Measurements from ENCODE around the gene LRRC70.
"Not testable (repeated sequence)": the region's sequence is repeated elsewhere in the genome, so short reads cannot be mapped to it uniquely, and the experiment has no call there.

Gene LRRC70, protein sequence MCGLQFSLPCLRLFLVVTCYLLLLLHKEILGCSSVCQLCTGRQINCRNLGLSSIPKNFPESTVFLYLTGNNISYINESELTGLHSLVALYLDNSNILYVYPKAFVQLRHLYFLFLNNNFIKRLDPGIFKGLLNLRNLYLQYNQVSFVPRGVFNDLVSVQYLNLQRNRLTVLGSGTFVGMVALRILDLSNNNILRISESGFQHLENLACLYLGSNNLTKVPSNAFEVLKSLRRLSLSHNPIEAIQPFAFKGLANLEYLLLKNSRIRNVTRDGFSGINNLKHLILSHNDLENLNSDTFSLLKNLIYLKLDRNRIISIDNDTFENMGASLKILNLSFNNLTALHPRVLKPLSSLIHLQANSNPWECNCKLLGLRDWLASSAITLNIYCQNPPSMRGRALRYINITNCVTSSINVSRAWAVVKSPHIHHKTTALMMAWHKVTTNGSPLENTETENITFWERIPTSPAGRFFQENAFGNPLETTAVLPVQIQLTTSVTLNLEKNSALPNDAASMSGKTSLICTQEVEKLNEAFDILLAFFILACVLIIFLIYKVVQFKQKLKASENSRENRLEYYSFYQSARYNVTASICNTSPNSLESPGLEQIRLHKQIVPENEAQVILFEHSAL

DNA sequence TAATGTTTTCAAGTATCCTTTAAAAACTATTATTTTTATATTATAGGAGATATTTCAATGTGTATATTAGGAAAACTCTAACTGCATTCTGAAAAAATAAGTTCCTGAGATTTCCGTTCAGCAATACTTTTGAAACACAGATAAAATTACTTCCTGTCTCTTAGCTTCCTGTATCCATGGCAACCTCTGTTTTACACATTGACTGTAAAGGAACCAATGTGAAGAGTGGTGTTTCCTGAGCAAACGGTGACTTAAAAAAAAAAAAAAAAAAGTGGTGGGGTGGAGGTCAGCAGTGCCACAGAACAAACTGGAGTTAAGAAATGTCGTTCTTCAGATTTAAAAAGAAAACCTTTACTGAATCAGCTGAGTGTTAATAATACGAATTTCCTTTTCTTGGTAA is at the start of gene LRRC70:
Gene LRRC70, plus strand, starts transcription at position 280 of the 400 bp plus-strand sequence. CDS start 620 bp downstream, outside the sequence.
- DNase-seq (ENCODE audit: low read depth), result peak; percentile 69

DNA sequence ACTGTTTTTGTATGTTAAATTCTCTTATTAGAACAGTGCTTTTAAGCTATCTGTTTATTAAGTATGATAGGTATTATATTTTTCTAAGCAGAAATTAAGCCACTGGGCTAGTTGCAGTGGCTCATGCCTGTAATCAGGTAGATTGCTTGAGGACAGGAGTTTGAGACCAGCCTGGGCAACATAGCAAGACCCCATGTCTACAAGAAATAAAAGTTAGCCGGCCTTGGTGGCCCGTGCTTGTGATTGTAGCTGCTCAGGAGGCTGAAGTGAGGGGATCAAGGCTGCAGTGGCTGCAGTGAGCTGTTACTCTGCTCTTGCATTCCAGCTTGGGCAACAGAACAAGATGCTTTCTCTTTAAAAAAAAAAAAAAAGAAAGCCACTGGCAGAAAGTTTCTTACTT is 45.0 kb upstream of the LRRC70 start:
- DNase-seq (ENCODE audit: low read depth), result no peak

DNA sequence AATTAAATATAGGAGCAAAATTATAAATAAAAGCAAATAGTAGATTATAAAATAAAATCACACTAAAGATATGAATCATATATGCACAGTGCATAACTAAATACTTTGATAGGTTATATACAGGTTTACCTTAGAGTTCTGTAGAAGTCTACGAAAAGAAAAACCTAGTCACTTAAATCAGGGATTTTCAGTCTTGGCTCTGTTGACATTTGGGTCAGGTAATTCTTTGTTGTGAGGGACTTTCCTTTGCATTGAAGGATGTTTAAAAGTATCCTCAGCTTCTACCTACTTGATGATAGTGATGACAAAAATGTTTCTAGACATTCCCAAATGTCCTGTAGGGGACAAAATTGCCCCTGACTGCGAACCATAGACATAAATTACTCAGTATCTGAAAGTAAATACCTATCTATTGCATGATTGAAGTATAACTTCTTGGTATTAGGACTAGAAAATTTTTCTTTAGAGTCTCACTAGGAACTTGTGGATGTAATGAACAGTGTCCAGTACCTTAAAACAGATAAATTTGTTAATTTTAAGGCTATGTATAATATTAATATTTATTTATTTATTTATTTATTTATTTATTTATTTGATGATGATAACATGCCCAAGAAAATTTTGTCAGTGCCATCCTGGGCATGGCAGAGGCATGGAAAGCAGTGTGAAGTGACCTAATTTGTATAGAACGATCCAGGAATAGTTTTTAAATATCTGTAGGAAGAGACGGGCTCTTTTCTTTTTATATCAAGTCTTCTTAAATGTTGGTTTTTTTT is 44.0 kb upstream of the LRRC70 start:
- DNase-seq (ENCODE audit: low read depth), result no peak

DNA sequence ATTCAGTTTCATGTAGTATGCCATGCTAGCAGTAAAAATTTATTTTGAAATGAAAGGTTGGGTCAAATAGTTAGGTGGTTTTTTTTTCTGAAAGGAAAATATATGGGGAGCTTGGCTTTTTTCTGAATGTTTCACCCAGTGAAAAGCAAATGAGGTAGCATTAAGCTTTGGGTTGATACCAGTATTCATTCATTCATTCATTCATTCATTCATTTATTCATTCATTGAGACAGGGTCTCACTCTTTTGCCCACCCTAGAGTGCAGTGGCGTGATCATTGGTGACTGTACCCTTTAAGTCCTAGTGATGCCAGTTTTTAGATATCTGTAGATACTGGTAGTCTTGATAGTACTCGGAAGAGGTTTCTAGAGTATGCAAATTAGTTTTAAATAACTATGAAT is 42.4 kb upstream of the LRRC70 start:
- DNase-seq (ENCODE audit: low read depth), result no peak

DNA sequence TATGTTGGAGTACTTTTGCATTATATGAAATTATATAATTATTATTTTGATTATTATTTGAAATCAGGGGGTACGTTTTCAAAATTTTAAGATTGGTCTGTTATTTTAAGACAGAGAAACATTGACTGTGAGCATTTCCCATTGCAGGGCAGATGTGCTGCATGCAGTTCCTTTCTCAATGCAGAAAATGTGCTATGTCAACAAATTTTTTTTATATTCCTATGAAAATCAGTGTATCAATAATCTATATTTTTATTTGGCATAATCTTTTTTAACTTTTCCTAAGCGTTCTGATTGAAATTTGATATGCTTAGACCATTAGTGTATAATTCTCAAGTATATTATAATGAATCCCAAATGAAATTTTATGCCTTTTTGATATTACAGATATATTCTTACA is 41.8 kb upstream of the LRRC70 start:
- no peak for DNase-seq (ENCODE audit: low read depth)

DNA sequence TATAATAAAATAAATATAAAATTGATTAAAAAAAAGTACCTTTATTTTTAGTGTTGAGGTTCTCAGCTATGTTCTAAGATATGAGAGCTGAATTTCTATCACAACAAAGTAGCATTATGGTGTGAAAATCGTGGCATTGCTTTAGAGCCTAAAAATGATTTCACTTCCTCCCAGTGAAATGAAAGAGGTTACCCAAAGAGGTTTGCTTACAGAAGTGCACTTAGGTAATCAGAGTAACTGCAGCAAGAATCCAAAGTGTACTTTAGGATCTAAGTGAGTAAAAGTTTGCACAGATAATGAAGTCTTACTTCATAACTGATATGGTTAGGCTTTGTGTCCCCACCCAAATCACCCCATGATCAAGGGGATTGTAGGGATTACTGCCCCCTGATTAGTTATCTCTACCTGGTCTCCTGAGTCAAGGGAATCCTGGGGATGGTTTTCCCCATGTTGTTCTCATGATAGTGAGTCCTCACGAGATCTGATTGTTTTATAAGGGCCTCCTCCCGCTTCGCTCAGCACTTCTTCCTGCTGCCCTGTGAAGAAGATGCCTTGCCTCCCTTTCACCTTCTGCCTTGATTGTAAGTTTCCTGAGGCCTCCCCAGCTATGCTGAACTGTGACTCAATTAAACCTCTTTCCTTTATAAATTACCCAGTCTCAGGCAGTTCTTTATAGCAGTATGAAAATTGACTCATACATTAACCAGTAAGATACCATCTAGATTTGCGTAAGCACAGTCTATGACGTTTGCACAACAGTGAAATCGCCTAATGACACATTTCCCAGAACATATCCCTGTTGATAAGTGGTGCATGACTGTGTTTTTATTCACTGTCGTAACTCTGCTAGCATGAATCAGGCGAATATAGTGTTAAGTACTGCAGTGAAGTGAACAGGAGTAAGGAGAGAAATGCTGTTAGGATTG is 40.3 kb upstream of the LRRC70 start:
- DNase-seq (ENCODE audit: low read depth), result peak; percentile 91

DNA sequence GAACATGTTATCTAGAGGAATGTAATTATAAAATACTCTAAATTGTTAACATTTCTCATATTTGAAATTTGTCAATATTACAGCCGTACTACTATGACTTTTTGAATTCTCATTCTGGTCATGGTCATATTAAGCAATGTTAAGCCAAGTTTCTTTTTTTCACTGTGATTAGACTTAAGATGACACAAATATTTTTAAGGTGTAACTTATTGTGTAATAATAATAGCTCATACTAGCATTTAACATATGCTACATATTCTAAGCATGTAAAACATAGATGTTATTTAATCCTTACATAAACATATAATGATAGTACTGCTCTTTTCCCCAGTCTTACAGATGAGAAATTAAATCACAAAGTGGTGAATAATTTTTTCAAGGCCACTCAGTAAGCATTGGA is 35.9 kb upstream of the LRRC70 start:
- no peak for DNase-seq (ENCODE audit: low read depth)

DNA sequence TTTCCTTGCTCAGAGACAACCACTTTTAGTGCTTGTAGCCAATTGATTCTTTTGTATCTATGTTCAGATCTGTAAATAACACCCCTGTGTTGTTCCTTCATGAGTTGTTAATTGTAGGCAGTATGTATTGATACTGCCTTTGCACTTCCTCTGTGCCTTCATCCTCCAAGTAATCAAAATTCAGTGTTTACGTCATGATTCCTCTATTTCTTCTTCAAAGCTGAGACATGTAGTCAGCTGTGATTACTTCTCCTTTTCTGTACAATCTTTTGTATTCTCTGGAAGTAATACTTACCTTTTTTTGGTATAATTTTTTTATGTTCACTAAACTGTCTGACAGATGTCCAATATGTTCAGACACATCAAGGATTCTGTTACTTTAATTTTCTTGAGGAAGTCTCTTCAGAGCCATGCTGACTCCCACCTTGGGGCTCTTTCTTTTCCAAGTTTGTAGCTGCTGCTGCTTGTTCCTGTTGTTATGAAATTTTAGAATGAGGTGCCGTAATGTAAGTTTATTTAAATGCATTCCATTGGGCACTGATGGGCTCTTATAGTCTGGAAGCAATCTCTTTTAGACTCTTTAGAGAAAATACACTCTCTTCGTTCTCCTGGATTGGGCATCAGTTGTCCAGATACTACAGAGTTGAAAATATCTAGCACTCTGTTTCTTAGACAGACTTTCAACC is 30.5 kb upstream of the LRRC70 start:
- no peak for DNase-seq (ENCODE audit: low read depth)

DNA sequence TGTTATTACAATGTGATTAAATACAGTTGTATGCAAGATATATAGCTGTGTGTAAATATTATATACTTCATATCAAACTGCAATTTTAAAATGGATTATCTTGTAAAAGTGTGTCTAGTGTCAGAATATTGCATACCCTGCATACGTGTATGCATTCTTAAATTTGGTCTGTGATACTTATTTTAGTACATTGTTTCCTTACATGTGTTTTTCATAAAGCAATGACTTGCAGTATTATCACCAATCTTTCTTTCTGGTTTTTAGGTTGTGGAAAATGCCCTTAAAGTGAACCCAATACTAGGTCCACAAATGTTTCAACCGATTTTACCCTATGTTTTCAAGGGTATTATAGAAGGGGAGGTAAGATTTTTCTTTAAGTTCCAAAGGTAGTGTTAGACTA is 28.5 kb upstream of the LRRC70 start:
- DNase-seq (ENCODE audit: low read depth), result no peak

DNA sequence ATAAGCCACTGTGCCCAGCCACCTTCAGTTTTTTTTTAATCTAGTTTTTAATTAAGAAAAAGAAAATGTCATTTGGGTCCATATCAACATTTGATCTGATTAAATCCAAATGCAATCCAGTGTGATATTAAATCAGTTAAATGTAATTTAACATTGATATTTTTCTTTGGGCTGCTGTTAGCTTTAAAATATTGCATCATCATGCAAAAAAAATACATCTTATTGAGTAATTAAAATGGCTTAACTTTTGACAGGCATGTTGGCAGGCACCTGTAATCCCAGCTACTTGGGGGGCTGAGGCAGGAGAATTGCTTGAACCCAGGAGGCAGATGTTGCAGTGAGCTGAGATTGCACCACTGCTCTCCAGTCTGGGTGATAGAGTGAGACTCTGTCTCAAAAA is 22.7 kb upstream of the LRRC70 start:
- no peak for DNase-seq (ENCODE audit: low read depth)

DNA sequence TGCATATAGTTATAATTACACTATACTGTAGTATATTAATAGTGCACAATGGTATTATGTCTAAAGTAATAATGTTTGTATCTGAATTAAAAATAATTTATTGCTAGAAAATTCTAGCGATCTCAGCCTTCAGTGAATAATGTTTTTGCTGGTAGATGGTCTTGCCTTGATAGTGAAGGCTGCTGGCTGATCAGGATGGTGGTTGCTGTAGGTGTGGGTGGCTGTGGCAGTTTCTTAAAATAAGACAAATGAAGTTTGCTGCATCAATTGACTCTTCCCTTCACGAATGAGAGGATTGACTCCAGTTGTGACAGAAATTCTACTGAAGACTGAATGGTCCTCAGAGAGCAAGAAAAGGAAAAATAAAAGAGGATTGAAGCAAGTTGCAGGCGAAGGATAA is 19.7 kb upstream of the LRRC70 start:
- DNase-seq (ENCODE audit: low read depth), result no peak

DNA sequence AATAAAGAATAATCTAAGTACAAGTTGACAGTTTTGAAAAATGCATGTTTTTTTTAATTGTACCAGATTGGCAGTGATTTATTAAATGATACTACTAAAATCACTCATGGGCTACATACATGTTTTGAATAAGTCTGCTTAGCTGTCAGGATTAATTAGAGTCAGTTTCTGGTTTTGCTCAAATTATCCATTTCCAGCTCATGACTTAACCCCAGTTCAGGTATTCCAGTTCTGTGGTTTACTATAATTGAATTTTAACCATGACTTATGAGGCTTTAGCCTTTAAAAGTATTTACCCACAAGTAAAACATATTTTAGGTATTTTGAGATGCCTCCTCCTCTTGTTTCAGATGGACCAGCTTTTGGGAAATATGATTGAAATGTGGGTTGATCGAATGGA is 17.8 kb upstream of the LRRC70 start:
- DNase-seq (ENCODE audit: low read depth), result no peak

DNA sequence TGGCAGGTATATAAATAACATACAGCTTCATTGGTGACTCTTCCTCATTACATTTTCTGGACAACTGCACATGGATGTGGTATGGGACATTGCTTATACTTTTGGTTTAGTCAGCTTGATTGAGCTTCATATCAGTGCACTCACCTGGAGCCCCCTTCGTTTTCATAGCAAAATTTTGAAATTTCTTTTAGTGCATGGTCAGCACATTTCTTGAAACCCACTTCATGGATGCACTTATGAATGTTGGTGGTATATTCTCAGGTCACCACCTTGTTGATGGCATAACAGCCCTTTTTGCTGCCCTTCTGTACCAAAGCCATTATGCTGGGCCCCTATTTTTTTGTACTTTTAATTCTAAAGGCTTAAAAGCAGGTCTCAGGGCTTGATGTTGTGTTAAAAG is 16.7 kb upstream of the LRRC70 start:
- no peak for DNase-seq (ENCODE audit: low read depth)

DNA sequence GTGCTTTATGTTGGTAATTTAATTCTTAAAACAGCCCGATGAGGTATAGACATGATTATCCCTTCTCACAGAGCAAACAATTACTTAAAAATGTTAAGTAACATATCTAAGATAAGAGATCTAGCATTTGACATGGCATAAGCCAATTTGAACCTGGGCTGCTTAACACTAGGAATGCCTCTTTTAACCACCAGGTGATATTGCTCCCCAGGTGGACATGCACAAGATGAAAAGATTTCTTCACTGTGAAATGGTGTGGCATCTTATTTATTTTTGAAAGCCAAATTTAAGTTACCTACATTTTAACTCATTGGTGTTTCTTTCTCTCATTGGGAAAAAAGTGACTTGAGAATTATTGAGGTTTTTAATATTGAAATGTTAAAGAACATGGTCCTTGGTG is 15.8 kb upstream of the LRRC70 start:
- no peak for DNase-seq (ENCODE audit: low read depth)

DNA sequence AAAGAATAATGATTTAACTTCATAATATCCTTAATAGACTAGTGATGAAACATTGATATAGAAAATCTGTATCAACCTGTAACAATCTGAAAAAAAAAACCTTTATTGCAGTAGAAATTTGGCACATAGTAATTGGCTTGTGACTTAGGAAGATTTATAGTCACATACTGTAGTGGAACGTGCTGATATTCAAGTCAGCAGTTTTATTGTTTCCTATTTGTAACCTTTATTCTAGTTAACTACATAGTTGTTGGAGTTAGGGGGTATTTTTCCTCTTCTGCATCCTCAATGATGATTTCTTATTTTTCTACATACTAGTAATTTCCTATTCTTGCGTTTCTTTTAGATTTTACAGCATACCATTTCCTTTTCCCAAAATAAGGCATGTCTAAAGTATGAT is 14.5 kb upstream of the LRRC70 start:
- DNase-seq (ENCODE audit: low read depth), result no peak

DNA sequence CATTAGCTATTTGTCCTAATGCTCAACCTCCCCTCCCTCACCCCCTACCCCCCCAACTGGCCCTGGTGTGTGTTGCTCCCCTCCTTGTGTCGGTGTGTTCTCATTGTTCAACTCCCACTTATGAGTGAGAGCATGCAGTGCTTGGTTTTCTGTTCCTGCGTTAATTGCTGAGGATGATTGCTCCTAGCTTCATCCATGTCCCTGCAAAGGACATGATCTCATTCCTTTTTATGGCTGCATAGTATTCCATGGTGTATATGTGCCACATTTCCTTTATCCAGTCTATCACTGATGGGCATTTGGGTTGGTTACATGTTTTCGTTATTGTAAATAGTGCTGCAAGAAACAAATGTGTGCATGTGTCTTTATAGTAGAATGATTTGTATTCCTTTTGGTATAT is 12.9 kb upstream of the LRRC70 start:
- DNase-seq (ENCODE audit: low read depth), result not testable (repeated sequence)

DNA sequence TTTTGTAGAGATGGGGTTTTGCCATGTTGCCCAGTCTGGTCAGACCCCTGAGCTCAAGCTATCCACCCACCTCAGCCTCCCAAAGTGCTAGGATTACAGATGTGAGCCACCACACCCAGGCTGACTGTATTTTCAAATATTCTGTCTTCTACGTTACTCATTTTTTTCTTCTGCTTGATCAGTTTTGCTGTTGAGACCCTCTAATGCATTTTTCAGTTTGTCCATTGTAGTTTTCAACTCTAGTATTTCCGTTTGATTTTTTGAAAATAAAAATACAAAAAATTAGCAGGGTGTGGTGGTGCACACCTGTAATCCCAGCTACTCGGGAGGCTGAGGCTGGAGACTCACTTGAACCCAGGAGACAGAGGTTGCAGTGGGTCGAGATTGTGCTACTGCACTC is 10.5 kb upstream of the LRRC70 start:
- DNase-seq (ENCODE audit: low read depth), result no peak

DNA sequence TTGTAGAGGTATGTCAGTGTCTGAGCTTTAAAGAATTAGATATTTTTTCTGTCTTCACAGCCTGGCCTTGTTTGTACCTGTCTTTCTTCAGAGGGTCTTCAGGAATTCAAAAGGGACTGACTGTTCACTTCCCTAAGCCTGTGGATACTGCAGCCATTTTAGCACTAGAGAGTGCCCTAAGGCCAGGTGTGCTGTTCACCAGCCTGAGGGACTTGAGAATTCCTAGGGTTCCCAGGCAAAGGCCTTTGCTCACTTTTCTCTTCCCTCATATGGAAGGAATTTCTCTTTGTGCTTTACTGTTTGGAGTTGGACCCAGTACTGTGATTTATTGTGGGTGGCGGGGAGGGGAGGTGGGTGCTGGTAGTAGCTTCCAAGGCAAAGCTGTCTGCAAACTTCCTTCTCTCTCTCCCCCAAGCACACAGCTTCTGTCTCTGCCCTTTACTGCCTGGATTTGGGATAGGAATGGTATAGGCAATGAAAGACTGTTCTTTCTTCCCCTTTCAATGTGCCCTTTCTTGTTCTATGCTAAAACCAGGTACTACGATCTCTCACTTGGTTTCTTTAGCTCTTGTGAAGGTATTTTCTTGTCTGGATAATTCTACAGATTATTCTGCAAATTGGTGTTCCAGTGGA is 9.7 kb upstream of the LRRC70 start:
- no peak for DNase-seq (ENCODE audit: low read depth)

DNA sequence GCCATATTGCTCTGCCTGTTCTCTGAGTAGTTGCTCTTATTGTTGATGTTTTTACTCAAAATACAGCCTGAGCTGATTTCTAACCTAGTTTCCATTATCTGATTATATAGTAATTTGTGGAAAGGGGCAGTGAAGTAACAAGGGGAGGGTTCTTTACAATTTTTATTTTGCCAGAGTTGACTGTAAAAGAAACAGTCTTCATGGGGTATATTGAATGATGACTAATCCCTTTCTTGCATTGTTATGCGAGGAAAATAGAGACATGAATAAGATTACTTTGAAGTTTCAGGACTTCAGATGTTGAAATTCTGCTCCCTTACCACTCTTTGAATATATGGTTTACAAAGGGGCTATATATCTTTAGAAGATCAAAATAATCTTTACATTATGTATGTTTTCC is 9.1 kb upstream of the LRRC70 start:
- DNase-seq (ENCODE audit: low read depth), result no peak

DNA sequence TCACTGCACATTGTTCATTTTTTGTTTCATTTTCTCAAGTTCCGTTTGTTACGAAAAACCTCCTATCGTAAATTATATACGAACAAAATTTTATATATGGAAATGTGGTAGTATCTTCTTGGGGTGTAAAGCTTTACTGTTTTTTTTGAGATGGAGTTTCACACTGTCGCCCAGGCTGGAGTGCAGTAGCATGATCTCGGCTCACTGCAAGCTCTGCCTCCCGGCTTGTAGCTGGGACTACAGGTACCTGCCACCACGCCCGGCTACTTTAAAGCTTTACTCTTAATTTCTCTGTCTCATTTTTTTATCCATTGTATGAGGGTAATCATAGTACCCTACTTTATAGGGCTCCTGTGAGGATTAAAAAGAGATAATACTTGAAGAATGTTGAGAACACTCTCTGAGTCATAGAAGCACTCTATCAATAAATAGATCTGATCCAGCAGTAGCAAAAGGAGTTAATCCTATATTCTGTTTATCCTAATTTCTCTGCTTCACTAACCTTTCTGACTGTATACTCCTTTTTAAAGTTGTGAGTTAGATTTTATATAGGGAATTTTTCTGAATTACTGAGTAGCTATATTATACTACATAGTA is 5.6 kb upstream of the LRRC70 start:
- no peak for DNase-seq (ENCODE audit: low read depth)

DNA sequence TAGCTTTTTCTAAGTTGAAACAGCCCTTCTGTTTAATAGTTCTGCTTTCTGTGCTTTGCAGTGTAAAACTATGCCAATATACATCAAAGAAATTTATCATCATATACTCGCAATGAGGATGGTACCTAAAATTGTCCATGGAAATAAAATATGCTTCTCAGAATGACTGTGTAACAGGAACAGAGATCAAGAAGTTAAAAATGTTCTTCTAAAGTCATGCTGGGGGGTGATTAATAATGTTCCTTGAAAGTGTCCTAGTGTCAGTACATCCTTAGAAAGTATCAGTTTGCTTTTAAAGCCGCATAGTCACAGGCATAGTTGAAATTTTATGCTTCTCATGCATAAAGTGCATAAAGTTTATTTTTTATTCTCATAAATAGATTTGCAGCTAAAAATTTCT is 4.0 kb upstream of the LRRC70 start:
- no peak for DNase-seq (ENCODE audit: low read depth)

Measured in ELR (cell line).